IPS-NIHi7 (cell line): ENCODE measurements around the gene DCLK2.
"Not testable (repeated sequence)": the region's sequence is repeated elsewhere in the genome, so short reads cannot be mapped to it uniquely, and the experiment has no call there.

ENCODE experiments used
- DNase-seq: peaks from one replicate; pipeline ENCODE4 v3.0.0; 2012; ENCODE audit warnings: mixed read lengths; ENCODE audit errors: extremely low spot score

DCLK2 gene

DNA sequence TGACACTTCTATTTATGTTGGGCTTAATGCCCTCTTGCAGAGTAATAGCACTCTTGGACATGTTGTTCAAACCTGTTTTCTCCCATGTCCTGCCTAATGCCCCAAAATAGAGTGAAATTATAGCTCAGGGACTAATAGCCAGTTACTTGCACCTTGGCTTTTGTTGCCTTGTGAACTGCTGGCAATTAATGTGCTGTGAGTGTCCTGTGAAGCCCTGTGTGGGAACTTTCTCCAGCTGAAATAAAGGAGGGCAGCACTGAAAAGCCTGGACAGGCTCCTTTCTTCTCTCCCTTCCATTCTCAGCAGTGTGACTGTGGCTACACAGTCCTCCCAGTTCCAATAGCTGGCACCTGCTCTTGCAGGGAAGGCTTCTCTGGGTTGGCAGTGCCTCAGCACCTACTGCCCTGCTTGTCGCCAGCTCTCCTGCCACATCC lies 72.4 kb downstream of the DCLK2 start:
- no peak for DNase-seq

GRCh38 chr4:150152766-150153165 lies 74.5 kb downstream of the DCLK2 start:
- DNase-seq, result no peak

DNA sequence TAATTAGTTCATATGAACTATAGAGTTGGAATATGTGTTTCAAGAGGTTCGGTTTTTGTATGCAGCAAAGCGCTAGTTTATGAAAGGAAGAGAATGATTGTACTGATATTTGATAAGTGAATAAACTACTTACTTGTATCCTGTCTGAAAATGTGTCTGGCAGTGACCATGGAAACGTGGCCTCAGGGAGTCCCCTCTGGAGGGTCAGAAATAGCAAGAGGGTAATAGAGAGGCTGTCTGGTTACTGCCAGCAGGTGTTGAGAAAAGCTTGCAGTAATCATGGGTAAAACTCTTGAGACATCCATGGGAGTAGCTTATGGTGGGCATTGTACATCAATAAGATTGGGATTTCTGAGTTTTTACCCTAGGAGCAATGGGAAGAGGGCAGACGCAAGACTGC lies 77.1 kb downstream of the DCLK2 start:
- DNase-seq, result no peak

GRCh38 chr4:150156543-150156942 lies 78.3 kb downstream of the DCLK2 start:
- DNase-seq, result no peak

DNA sequence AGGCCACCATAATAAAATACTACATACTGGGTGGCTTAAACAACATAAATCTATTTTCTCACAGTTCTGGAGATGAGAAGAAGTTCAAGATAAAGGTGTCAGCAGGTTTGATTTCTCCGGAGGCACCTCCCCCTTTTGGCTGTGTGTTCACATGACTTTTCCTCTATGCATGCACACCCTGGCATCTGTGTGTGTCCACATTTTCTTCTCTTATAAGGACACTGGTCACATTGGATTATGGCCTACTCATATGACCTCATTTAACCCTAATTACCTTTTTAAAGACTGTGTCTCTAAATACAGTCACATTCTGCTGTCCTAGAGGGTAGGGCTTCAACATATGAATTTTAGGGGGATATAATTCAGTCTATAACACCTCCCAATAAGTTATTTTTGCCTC lies 79.8 kb downstream of the DCLK2 start:
- DNase-seq, result no peak

- DNase-seq, result no peak
Observed at GRCh38 chr4:150160473-150160872, 82.2 kb downstream of the DCLK2 start.

DNA sequence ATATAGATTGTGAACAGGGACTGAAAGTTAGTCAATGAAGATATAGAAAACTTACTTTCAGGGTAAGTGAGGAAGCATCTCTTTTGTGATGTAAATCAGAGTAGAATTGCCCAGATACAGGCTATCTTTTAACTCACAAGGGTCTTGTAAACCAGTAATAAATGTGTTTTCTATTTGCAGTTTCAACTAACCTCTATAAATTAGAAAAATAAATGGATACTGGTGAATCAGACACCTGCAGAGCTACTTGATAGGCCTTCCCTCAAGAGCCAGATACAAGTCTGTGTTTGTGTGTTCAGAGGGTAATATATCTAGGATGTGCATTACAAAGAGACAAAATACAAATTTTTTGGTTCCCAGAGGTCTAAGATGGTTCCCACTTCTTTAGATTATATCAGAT lies 82.9 kb downstream of the DCLK2 start:
- no peak for DNase-seq

GRCh38 chr4:150162020-150162419 lies 83.8 kb downstream of the DCLK2 start:
- DNase-seq, result not testable (repeated sequence)

GRCh38 chr4:150164055-150164454 lies 85.8 kb downstream of the DCLK2 start:
- no peak for DNase-seq

GRCh38 chr4:150164956-150165629 lies 86.8 kb downstream of the DCLK2 start:
- no peak for DNase-seq

- DNase-seq, result no peak
Observed at GRCh38 chr4:150167054-150167453, 88.8 kb downstream of the DCLK2 start.

DNA sequence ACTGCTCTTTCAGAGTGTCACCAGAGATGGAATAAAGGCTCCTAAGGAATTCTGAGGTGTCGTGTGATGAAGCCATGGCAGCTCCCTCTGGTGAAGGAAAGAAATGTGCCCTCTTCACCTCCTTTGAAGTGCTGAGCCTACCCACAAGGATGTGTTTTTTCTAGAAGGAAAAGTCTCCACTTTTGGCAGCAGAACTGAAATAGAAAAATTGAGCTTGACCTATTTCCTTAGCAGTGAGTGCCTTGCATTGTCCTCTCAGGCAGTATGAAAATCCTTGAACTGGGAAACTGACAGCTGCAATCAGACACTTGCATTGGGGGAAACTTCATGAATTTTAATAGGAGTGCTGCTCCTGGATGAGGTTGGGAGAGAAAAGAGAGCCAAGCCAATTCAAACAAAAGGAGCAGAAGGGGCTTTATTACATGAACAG lies 95.2 kb downstream of the DCLK2 start:
- no peak for DNase-seq

- DNase-seq, result no peak
Observed at GRCh38 chr4:150173982-150174398, 95.7 kb downstream of the DCLK2 start.

- no peak for DNase-seq
Observed at GRCh38 chr4:150176547-150176946, 98.3 kb downstream of the DCLK2 start.

- DNase-seq, result no peak
Observed at GRCh38 chr4:150178161-150178560, 99.9 kb downstream of the DCLK2 start.

DNA sequence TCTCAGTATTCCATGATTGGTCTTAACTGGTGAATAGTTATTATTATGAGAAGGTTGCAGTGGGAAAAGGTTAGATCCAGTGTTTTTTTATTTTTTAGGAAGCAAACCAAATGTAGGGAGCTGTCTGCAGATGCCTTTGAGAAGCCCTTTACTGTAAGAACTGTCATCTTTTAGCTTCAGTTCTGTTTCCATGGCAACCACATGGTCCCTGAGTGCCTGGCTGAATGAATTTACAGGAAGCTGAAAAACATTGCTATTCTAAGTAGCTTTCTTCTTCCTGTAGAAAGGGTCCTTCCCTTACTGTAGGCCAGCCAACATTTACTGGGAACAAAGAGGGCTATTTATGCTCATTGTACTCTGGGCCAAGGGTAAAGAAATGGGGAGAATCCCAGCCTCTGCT lies 103.3 kb downstream of the DCLK2 start:
- DNase-seq, result no peak

- no peak for DNase-seq
Observed at GRCh38 chr4:150182794-150183193, 104.5 kb downstream of the DCLK2 start.

DNA sequence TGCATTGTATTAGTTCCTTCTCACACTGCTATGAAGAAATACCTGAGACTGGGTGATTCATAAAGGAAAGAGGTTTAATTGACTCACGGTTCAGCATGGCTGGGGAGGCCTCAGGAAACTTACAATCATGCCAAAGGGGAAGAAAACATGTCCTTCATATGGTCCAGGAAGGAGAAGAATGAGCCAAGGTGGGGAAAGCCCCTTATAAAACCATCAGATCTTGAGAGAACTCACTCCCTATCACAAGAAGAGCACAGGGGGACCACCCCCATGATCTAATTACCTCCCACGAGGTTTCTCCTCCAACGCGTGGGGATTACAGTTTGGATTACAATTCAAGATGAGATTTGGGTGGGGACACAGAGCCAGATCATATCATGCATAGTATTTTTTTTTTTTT lies 106.8 kb downstream of the DCLK2 start:
- not testable (repeated sequence) for DNase-seq

DNA sequence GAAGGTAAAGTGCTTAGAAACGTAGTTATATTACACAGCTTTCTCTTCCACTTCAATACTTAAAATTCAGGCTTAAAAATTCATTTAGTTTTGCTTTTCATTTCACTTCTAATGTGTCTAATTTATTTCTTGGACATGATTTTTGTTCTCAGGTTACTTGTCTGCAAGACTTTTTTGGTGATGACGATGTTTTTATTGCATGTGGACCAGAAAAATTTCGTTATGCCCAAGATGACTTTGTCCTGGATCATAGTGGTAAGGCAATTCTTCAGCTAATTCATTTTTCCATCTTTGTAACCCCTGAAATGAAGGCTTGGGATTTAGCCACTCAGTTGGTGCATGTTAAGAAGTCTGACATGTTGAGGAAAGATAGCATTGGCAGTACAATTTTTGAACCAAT lies 114.7 kb downstream of the DCLK2 start:
- no peak for DNase-seq

- not testable (repeated sequence) for DNase-seq
Observed at GRCh38 chr4:150197256-150197655, 119.0 kb downstream of the DCLK2 start.

DNA sequence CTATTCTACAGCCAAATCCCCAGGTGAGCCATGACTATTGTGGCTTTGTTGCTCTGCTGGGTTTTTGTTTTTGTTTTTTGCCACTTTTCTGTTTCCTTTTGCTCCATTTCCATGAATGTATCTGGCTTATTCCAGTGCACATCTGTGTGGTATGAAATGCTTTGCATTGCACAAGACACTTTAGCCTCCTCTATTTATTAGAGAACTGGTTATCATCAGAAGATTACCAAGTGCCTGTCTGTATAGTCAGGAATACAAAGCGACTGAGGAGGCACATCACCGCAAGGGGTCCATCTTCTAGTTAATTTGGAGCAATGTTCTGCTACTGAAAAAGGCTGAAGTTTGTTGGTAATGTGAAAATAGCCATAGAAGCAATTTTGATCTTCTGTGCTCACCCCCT lies 120.8 kb downstream of the DCLK2 start:
- no peak for DNase-seq

DNA sequence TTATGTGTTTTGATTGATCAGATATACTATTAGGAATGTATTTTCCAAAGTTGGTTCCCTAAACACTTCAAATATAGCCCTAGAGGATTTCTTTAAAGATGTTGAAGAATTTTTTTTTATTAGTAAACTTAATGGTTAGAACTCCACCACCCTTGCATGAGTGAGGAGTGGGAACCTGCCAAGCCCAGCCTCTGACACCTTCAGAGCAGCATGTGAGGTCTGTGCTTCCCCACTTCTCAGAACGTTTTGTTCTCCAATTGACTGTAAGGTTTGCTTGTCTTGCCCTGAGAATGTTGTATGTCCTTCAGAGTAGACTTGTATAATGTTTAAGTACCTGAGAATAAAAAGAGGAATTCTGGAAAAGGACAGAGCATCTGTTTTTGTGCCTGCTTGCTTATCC lies 126.8 kb downstream of the DCLK2 start:
- DNase-seq, result no peak

DNA sequence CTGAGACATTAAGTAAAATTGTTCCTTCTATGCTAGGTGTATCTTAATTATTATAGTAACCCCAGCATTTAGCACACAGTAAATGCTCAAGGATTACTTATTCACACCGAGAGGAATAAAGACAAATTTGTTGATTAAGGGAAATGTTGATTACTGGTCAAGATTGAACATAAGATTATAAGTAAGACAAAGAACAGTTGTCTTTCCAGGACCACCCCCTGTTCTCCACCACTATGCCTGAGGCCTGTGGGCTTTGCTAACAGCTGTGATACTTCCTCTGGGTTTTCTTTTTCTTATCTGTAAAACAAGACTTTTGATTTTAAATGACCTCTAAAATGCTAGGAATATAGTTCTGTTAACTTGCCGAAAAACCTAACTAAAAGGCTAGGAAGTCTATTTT lies 128.0 kb downstream of the DCLK2 start:
- no peak for DNase-seq

DNA sequence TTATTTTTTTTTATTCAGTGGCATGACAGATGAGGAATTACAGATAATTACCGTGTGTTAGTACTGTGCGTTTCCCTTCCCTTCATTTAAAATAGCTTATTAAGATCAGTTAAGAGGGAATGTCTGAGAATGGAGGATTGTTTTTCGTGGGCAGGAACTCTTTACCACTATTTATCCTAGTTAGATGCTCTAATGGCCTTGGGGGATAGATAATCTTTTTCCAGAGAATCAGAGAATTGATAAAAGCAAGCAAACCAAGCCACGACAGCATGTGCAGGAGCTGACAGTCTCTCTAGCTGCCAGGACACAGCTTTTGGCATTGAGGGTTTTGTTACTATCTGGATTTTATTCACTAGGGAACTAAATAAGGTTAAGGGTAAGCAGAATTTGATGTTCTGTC lies 128.7 kb downstream of the DCLK2 start:
- DNase-seq, result no peak
